SK-N-SH (cell line): ENCODE results near the gene RBMS3.

Source experiments
- MXI1 ChIP-seq: IDR thresholded peaks from 2 replicates; pipeline ENCODE4 v1.6.1; 2012; ENCODE audit warnings: mild to moderate bottlenecking, low read depth, low read length, improper control_type of control experiment
- POLR2AphosphoS5 ChIP-seq: IDR thresholded peaks from 2 replicates; pipeline ENCODE4 v1.6.1; 2012; ENCODE audit warnings: low read depth, low read length
- TF ChIP-seq, protein P1 (sequence below): fragments of 200-600 bp; sonication (generic); IDR thresholded peaks from 2 replicates; pipeline ENCODE4 v1.6.1; 2017; ENCODE audit warnings: antibody characterized with exemption, mild to moderate bottlenecking, moderate library complexity

DNA sequence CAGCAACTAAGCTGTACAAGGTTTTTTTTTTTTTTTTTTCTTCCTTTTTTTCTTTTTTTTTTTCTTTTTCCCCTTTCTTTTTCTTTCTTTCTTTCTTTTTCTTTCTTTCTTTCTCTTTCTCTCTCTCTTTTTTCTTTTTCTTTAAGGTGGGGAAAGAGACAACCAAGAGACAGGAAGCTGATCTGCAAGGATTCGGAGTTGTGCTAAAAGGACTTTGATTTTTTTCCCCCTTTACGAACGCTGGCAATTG, 148 bp downstream of the RBMS3 start:
- TF ChIP-seq POLR2AphosphoS5: no peak
- TF ChIP-seq, protein P1, sequence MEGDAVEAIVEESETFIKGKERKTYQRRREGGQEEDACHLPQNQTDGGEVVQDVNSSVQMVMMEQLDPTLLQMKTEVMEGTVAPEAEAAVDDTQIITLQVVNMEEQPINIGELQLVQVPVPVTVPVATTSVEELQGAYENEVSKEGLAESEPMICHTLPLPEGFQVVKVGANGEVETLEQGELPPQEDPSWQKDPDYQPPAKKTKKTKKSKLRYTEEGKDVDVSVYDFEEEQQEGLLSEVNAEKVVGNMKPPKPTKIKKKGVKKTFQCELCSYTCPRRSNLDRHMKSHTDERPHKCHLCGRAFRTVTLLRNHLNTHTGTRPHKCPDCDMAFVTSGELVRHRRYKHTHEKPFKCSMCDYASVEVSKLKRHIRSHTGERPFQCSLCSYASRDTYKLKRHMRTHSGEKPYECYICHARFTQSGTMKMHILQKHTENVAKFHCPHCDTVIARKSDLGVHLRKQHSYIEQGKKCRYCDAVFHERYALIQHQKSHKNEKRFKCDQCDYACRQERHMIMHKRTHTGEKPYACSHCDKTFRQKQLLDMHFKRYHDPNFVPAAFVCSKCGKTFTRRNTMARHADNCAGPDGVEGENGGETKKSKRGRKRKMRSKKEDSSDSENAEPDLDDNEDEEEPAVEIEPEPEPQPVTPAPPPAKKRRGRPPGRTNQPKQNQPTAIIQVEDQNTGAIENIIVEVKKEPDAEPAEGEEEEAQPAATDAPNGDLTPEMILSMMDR: no peak
- TF ChIP-seq MXI1: no peak
